Activated T-helper 9 cell treated with anti-CD3 and anti-CD28 coated beads, Interleukin-2, amount 50 U/mL, for 16 hours (primary cell): ENCODE measurements around the gene DNAJC8.

Source experiments
- DNase-seq: peaks from one replicate; pipeline ENCODE4 v3.0.0-alpha.2; 2020; ENCODE audit warnings: low read depth

DNAJC8 gene

GRCh38 chr1:28199328-28200233 lies 33.2 kb downstream of the DNAJC8 start:
- DNase-seq: peak; percentile 28

GRCh38 chr1:28197682-28198415 lies 35.0 kb downstream of the DNAJC8 start:
- no peak for DNase-seq

- DNase-seq: no peak
These were observed 36.5 kb downstream of the DNAJC8 start for GRCh38 chr1:28196330-28196729.

- DNase-seq: no peak
These were observed 37.0 kb downstream of the DNAJC8 start for GRCh38 chr1:28195780-28196179.

- DNase-seq: no peak
These were observed 38.3 kb downstream of the DNAJC8 start for GRCh38 chr1:28194326-28195035.

GRCh38 chr1:28193701-28194161 lies 39.1 kb downstream of the DNAJC8 start:
- no peak for DNase-seq

- no peak for DNase-seq
These were observed 41.7 kb downstream of the DNAJC8 start for GRCh38 chr1:28190996-28191645.

GRCh38 chr1:28190337-28190979 lies 42.4 kb downstream of the DNAJC8 start:
- DNase-seq: no peak

- DNase-seq: no peak
These were observed 47.8 kb downstream of the DNAJC8 start for GRCh38 chr1:28185071-28185470.

GRCh38 chr1:28180306-28181305 lies 52.2 kb downstream of the DNAJC8 start:
- no peak for DNase-seq

GRCh38 chr1:28178690-28179485 lies 53.9 kb downstream of the DNAJC8 start:
- DNase-seq: no peak

- no peak for DNase-seq
These were observed 56.0 kb downstream of the DNAJC8 start, which contains the start of gene PTAFR for GRCh38 chr1:28176492-28177470. PTAFR (minus strand) TSS chr1:28176690; CDS start chr1:28151021, 25,669 bp downstream.

GRCh38 chr1:28175955-28176485 lies 56.8 kb downstream of the DNAJC8 start:
- DNase-seq: no peak

- no peak for DNase-seq
These were observed 58.9 kb downstream of the DNAJC8 start for GRCh38 chr1:28173980-28174297.

GRCh38 chr1:28173151-28173979 lies 59.5 kb downstream of the DNAJC8 start:
- DNase-seq: no peak

- DNase-seq: no peak
These were observed 60.1 kb downstream of the DNAJC8 start for GRCh38 chr1:28172713-28173150.

GRCh38 chr1:28171246-28171645 lies 61.6 kb downstream of the DNAJC8 start:
- DNase-seq: no peak
